ENCODE measurements around the gene PES1. TPM values are rescaled to one million over a fixed set of nuclear protein-coding genes. Genes with fewer than 3 reads are reported as not detected.
"Not testable (repeated sequence)": the region's sequence is repeated elsewhere in the genome, so short reads cannot be mapped to it uniquely, and the experiment has no call there.

PES1 gene
- total RNA-seq, 1 donor from 2014 or later, result 67.2 TPM

- not testable (repeated sequence) for DNase-seq
Observed at GRCh38 chr22:30551813-30552212, 39.9 kb downstream of the PES1 start.

GRCh38 chr22:30547188-30547587, 44.5 kb downstream of the PES1 start:
- DNase-seq, result no peak

- no peak for DNase-seq
Observed at GRCh38 chr22:30546616-30547015, 45.1 kb downstream of the PES1 start, which contains the start of gene SEC14L6. Gene SEC14L6, minus strand, starts transcription at chr22:30546741. Its CDS starts 59 bp downstream, at chr22:30546682.

- DNase-seq, result no peak
Observed at GRCh38 chr22:30542811-30543188, 48.9 kb downstream of the PES1 start.

- peak; percentile 25 for DNase-seq
Observed at GRCh38 chr22:30541961-30542810, 49.5 kb downstream of the PES1 start.

GRCh38 chr22:30541511-30541910, 50.2 kb downstream of the PES1 start:
- not testable (repeated sequence) for DNase-seq

DNA sequence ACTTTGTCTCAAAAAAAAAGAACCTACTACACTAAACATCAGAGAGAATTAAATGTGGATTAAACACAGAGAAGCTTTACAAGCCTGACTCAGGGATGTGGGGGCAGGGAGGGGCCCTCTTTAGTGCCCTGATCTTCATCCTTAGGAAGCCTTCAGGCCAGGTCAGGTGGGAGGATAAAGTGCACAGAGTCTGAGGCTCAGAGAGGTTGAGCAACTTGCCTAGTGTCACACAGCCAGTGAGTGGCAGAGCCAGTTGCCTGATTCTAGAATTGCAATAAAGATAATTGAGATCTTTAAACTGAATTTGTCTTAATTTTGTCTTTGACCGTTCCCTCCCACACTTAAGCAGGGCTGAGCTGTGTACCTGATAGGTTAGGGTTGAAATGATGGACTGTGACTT, 52.3 kb downstream of the PES1 start:
- DNase-seq, result no peak

GRCh38 chr22:30538280-30538679, 53.4 kb downstream of the PES1 start:
- no peak for DNase-seq

DNA sequence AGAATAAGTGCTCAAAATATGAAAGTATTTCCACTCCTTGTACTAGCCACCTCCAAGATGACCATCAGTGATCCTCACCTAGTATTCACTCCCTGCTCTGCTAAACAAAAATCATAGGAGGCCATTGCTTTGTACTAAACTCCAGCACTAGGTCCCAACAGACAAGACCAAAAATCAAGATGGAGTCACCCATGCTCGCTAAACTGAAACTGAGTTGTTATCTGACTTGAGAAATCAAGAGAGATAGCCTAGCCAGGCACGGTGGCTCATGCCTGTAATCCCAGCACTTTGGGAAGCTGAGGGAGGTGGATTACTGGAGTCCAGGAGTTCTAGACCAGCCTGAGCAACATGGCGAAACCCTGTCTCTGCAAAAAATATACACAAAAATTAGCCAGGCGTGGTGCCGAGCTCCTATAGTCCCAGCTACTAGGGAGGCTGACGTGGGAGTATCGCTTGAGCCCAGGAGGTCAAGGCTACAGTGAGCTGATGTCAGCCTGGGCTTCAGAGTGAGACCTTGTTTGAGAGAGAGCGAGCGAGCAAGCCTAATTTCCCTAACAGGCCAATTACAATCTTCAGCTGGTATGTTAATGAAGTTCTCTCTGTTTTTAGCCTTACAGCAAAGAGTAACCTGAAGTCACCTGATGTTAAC, 54.5 kb downstream of the PES1 start:
- no peak for DNase-seq

- no peak for DNase-seq
Observed at GRCh38 chr22:30535182-30535581, 56.5 kb downstream of the PES1 start.

- no peak for DNase-seq
Observed at GRCh38 chr22:30531651-30532608, 59.8 kb downstream of the PES1 start.

- DNase-seq, result no peak
Observed at GRCh38 chr22:30526656-30527055, 65.1 kb downstream of the PES1 start.

Other genes starting within 250 kb of the PES1 start
- 17.5 and 34.9 TPM in 2 replicates for gene SF3A1, start 235.0 kb downstream of the PES1 start, total RNA-seq
- 1.5 and 2.2 TPM in 2 replicates for gene CCDC157, start 234.9 kb downstream of the PES1 start, total RNA-seq
- 15.1 and 29.3 TPM in 2 replicates for gene RNF215, start 204.5 kb downstream of the PES1 start, total RNA-seq
- gene SEC14L2, start 194.9 kb downstream of the PES1 start, total RNA-seq, result 16.2 and 17.0 TPM in 2 replicates
- 31.7 and 36.8 TPM in 2 replicates for gene MTFP1, start 166.1 kb downstream of the PES1 start, total RNA-seq
- gene SEC14L3, start 119.9 kb downstream of the PES1 start, total RNA-seq, result not detected in 2 replicates
- gene SEC14L4, start 86.2 kb downstream of the PES1 start, total RNA-seq, result 0.17 and 0.74 TPM in 2 replicates
- 0.05 and 0.34 TPM in 2 replicates for gene SEC14L6, start 45.2 kb downstream of the PES1 start, total RNA-seq
- 0.05 and 0.17 TPM in 2 replicates for gene GAL3ST1, start 17.2 kb downstream of the PES1 start, total RNA-seq
- 63.1 and 101 TPM in 2 replicates for gene TCN2, start 15.3 kb upstream of the PES1 start, total RNA-seq
- 30.8 and 40.7 TPM in 2 replicates for gene SLC35E4, start 43.9 kb upstream of the PES1 start, total RNA-seq
- 14.0 and 15.4 TPM in 2 replicates for gene DUSP18, start 76.0 kb upstream of the PES1 start, total RNA-seq
- gene OSBP2, start 103.0 kb upstream of the PES1 start, total RNA-seq, result 14.4 and 18.0 TPM in 2 replicates

Data from dermis blood vessel endothelial cell (primary cell).